GM19372 (cell line): ENCODE measurements around the gene ZBTB45.
"Not testable (repeated sequence)": the region's sequence is repeated elsewhere in the genome, so short reads cannot be mapped to it uniquely, and the experiment has no call there.

Experiments used
- ATAC-seq: cut with Tn5 transposase; IDR thresholded peaks from one replicate; pipeline ENCODE4 v1.9.1; 2021; ENCODE audit warnings: mild to moderate bottlenecking, low read depth, moderate library complexity; ENCODE audit not compliant: unreplicated experiment

The ZBTB45 gene

GRCh38 chr19:58542641-58543372, 23.2 kb upstream of the ZBTB45 start:
- not testable (repeated sequence) for ATAC-seq

DNA sequence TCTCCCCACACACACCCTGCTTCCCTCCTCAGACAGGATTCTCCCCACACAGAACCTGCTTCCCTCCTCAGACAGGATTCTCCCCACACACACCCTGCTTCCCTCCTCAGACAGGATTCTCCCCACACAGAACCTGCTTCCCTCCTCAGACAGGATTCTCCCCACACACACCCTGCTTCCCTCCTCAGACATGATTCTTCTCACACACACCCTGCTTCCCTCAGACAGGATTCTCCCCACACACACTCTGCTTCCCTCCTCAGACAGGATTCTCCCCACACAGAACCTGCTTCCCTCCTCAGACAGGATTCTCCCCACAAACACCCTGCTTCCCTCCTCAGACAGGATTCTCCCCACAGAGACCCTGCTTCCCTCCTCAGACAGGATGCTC, 19.6 kb upstream of the ZBTB45 start:
- ATAC-seq = not testable (repeated sequence)

GRCh38 chr19:58538257-58539168, 18.9 kb upstream of the ZBTB45 start:
- no peak for ATAC-seq

- ATAC-seq = no peak
Observed at GRCh38 chr19:58536852-58537798, 17.5 kb upstream of the ZBTB45 start.

DNA sequence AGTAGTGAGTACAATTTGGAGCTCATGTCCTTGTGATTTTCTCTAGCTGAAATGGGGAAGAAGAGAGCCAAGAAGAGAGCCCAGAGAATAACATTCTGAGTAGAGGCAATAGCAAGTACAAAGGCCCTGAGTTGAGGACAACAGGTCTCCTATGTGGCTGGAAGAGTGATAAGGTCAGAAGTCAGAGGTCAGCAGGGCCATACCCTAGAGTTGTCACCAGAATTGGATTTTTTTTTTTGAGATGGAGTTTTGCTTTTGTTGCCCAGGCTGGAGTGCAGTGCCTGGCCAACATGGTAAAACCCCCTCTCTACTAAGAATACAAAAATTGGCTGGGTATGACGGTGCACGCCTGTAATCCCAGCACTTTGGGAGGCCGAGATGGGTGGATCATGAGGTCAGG, 16.2 kb upstream of the ZBTB45 start:
- ATAC-seq = no peak

DNA sequence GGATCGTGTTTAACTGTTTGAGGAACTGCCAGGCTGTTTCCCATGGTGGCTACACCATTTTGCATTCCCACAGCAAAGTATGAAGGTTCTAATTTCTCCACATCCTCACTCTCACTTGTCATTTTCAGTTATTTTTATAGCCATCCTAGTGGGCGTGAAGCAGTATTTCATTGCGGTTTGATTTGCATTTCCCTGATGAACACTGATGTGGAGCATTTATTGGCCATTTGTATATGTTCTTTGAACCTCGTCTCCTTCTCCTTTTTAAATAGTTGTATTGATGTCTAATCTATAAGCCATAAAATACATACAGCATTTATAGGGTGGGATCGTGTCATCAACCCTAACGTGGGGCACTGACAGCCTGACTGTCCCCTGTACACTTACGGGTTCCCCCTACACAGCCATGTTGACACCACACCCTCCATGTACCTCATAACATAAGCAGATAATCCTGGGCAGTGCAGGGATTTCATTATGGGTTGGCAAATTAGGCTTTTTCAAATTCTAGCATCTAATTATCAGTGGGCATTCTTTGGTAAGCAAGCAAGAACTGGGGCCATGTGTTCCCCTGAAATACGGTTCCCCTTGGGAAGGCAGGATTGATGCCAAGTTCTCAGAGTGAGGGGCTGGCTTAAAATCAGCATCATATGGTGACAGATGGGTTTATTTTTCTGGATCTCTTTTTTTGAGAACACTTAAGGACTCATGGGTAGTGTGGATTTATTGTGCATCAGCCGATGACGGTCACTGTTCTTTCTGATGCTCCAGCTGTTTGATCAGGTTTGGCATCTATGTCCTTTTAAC, 11.6 kb upstream of the ZBTB45 start:
- no peak for ATAC-seq

GRCh38 chr19:58529405-58529804, 9.8 kb upstream of the ZBTB45 start:
- no peak for ATAC-seq

- ATAC-seq = no peak
Observed at GRCh38 chr19:58522709-58523108, 3.1 kb upstream of the ZBTB45 start.

- no peak for ATAC-seq
Observed at GRCh38 chr19:58521651-58522050, 2.0 kb upstream of the ZBTB45 start.

DNA sequence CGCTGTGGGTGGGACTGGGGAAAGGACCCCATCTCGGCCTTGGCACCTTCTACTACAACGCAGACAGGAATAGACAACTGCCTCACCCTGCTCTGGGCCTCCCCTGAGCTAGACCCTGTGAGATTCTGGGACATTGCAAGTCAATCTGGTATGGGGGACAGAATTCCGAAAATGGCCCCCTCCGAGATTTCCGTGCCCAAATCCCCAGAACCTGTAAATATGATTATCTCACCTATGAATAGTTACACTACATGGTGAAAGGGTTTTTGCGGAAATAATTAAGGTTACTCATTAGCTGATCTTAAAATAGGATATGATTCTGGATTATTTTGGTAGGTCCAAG, 618 bp upstream of the ZBTB45 start:
- ATAC-seq = no peak

DNA sequence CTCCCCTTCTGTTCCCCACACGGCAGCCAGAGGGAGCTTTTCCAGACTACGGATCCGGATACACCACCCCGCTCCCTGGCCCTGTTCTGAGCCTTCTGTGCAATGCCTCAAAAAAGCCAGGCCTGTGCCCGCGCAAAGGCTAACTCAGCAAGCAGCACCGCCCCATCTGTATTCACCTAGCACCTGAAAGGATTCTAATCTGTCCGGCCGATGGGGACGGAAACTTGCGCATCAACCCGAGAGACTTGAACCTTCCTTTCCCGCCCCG, 589 bp downstream of the ZBTB45 start:
- no peak for ATAC-seq

GRCh38 chr19:58518256-58519086, 1.1 kb downstream of the ZBTB45 start:
- ATAC-seq = no peak

- ATAC-seq = no peak
Observed at GRCh38 chr19:58516964-58517833, 2.4 kb downstream of the ZBTB45 start.

DNA sequence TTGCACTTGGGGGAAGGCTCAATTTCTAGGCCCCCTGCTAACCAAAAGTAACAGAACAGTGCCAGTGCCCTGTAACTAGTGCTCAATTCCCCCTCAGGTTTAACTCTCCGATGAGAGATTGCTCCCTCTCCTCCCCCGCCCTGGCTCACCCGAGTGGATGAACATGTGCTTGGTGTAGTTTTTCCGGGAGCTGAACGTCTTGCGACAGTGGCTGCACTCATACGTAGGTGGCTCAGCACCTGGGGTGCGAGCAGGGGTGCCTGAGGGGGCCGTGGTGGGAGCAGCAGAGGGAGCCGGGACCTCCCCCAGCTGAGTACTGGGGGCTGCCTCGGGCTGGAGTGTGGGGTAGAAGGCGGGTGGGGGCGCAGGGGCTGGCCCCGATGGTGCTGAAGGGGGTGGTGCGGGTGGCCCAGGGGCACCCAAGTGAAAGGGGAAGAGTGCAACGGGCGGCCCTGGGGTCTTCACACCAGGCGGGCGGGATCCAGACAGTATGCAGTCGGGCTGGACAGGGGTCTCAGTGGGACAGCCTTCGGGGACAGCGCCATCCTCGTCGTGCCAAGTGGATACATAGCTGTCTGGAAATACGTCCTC, 3.3 kb downstream of the ZBTB45 start:
- ATAC-seq = no peak

- no peak for ATAC-seq
Observed at GRCh38 chr19:58515259-58515658, 4.4 kb downstream of the ZBTB45 start.

DNA sequence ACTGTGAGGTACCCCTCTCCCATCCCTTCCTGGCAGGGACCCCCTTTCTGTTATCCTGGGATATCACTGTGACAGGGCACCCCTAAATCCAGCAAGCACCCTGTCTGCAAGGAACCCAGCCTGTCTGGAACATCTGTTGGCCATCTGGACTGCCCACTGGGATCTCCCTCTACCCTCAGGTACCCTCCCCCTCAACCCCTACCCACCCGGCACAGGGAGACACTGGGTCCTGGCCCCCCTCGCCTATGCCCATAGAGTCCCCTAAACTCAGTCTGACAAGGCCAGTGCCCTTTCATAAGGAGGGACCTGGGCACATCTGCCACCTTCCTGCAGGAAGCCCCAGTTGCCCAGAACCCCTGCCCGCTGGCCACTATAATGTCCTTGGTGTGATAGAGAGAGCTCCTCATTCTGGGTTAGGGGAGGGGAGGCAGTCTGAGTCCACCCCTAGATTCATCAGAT, 5.0 kb downstream of the ZBTB45 start:
- no peak for ATAC-seq

GRCh38 chr19:58513694-58514563, 5.7 kb downstream of the ZBTB45 start:
- peak; percentile 79 for ATAC-seq
